ENCODE data around the gene EFCAB11. TPM values are rescaled to one million over a fixed set of nuclear protein-coding genes. Genes with fewer than 3 reads are reported as not detected.

The EFCAB11 gene
- total RNA-seq, 1 donor from 2014 or later: 6.1 TPM

GRCh38 chr14:89865153-89865552, 89.4 kb downstream of the EFCAB11 start:
- DNase-seq: no peak

- no peak for DNase-seq
Measured at GRCh38 chr14:89862856-89863255, 91.7 kb downstream of the EFCAB11 start.

GRCh38 chr14:89861630-89862029, 92.9 kb downstream of the EFCAB11 start:
- no peak for DNase-seq

DNA sequence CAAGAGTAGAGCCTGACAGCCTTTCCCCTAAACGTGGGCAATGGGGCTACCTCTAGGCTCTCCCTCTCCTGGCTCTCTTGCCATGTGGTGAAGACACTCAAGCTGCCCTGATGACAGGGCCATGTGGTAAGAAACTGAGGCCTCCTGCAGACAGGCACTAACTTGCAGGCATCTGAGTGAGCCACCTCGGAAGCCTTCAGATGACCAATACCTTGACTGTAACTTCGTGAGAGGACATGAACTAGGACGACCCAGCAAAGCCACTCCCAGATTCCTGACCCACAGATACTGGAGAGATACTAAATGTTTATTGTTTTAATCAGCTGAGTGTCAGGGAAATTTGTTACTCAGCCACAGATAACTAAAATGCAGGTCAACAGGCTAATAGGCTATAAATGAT, 96.4 kb downstream of the EFCAB11 start:
- DNase-seq: no peak

DNA sequence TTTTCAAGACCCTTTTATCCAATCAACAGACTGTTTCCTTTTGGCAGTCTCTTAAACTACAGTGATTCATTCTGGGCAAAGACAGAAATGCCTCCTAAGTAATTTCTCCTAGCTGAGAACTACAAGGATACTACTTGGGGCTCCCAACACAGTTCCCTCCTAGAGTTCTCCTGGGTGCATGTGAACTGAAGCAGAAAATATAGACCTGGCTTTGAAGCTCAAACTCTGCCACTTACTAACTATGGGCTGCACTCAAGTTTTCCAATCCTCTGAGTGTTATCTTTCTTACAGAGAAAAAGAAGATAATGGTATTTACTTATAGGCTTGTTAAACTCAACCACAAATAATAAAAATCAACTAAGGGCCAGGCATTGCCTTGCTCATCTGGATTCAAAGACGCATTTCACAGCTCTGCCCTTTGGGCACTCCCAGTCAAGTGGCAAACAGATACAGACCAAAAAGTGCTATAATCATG, 97.6 kb downstream of the EFCAB11 start:
- peak; percentile 5 for DNase-seq

DNA sequence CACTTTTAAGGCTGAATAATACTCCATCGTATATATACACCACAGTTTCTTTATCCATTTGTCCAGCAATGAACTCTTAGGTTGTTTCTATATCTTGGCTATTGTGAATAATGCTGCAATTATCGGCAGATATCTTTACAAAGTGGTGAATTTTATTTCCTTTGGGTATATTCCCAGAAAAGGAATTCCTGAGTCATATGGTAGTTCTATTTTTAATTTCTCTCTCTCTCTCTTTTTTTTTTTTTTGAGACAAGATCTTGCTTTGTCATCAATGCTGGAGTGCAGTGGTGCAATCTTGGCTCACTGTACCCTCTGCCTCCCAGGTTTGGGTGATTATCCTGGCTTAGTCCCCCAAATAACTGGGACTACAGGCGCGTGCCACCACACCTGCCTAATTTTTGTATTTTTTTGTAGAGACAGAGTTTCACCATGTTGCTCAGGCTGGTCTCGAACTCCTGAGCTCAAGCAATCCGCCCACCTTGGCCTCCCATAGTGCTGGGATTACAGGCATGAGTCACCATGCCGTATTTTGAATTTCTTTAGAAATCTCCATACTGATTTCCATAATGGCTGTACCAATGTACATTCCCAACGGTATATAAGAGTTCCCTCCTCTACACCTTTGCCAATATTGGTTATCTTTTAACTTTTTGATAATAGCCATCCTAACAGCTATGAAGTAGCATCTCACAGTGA, 98.4 kb downstream of the EFCAB11 start:
- peak; percentile 34 for DNase-seq

- no peak for DNase-seq
Measured at GRCh38 chr14:89853936-89854693, 100.4 kb downstream of the EFCAB11 start.

DNA sequence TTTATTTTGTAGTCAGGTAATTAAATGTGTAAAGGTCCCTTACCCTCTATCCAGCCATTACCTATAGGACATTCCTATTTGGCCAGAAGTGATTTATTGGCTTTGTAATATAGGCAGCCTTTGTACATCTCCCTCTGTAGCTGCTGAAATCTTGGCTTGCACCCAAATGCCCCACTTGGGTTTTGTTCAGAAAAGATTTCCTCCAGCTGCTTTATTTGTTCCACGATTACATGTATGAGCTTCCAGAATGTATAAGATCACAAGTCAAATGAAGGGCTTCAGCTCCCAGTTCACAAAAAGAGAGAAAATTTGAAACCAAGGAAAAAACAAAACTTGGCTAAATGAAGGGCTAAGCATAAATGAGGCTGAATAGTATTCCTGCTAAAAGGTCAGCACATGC, 103.4 kb downstream of the EFCAB11 start:
- peak; percentile 4 for DNase-seq

GRCh38 chr14:89849931-89850330, 104.6 kb downstream of the EFCAB11 start:
- no peak for DNase-seq

GRCh38 chr14:89848165-89848564, 106.4 kb downstream of the EFCAB11 start:
- peak; percentile 2 for DNase-seq

GRCh38 chr14:89845346-89845745, 109.2 kb downstream of the EFCAB11 start:
- DNase-seq: no peak

- DNase-seq: no peak
Measured at GRCh38 chr14:89844508-89844907, 110.0 kb downstream of the EFCAB11 start.

- DNase-seq: no peak
Measured at GRCh38 chr14:89842837-89843236, 111.7 kb downstream of the EFCAB11 start.

GRCh38 chr14:89841851-89842250, 112.7 kb downstream of the EFCAB11 start:
- DNase-seq: no peak

GRCh38 chr14:89836830-89837469, 117.6 kb downstream of the EFCAB11 start:
- DNase-seq: no peak

DNA sequence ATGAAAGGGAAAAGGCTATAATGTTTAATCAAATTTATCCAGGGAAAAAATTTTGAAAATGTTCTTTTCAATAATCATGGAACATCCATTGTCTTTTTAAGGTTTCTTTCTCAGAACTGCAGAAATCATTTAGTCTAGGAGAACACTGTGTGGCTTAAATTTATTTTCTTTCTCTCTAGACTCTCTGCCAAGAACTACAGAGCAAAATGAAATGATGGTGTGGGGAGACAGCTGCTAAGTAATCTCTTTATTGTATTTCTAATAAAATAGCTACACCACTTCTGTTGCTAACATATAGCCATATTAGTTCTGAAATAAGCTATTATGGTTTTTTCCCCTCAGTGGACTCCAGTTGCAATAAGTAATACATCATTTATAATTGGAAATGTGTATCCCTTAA, 120.9 kb downstream of the EFCAB11 start:
- DNase-seq: no peak

DNA sequence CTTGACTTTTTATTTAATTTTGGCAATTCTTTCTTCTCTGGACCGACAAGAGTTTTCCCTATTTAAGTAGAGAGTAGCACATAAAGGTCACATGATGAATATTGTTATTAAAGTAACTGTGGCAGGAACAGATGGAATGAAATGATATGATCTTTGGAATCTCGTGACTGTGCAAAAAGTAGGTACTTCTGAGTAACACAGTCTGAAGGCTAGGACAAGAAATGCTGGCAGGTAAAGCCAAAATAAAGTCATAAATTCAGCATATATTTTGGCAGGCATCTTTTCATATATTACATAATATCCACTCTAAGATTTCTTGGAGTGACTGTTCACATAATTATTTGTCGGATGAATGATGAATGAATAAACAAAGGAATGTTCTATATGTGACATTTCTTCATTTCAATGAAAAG, 121.4 kb downstream of the EFCAB11 start:
- no peak for DNase-seq

DNA sequence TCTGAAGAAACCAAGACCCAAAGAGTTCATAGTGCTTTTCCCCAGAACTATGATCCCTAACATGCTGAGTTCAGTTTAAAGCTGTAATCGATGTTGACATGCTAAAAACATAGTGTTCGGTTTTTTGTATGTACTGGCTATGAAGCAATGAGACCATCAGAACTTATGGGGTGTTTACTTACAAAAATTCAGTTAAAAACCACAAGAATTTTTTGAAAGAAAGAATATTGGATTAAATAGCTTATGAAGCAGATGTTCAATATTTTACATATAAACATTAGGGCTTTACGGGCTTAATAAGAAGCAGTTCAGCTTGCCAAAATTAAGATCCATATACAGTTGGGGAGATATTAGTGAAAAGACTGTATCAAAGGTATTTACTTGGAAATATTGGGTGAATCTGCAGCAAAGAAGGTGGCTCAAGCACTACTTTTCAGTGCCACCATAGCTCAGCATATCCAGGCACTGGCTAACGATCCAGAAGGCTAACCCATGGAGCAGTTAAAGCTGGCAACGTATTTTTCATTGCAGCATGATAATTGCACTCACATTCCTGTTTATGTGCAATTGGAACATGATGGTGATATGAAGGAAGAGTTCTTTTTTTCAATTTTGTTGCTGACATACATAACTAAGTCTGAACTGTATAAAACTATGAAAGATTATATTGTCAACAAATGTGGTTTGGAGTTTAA, 125.9 kb downstream of the EFCAB11 start:
- no peak for DNase-seq

DNA sequence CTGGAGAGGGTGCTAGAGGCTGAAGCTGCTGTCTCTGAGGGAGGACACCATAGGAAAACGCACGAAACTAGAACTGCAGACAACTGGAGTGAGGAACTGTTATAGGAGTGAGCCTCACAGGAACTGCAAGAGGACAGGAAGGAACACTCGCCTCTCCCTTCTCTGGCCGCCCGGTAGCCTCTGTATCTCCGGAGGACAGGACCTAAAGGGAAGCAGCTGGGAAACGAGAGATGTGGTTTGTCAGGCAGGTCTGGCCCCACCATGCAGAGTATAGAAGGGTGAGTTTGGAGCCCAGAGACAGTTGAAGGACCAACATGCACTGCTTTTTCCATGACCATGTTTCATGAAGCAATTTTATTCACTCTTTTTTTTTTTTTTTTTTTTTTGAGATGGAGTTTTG, 127.3 kb downstream of the EFCAB11 start:
- peak; percentile 6 for DNase-seq

GRCh38 chr14:89826596-89826995, 127.9 kb downstream of the EFCAB11 start:
- DNase-seq: no peak

- DNase-seq: no peak
Measured at GRCh38 chr14:89823743-89824142, 130.8 kb downstream of the EFCAB11 start.

DNA sequence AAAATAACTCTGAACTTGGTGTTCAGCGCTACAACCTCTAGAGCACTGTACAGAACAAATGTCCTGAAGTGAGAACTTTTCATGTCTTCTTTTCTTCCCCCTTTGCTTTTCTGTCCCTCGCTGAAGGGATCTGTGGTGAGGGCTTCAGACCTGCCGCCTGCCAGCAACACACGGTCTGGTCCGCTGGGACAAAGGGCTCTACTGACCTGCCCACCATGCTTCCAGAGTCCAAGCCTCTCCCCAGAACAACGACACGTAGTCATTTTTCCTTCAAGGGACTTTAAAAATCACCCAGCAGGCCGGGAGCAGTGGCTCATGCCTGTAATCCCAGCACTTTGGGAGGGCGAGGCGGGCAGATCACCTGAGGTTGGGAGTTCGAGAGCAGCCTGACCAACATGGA, 140.4 kb downstream of the EFCAB11 start:
- DNase-seq: no peak

DNA sequence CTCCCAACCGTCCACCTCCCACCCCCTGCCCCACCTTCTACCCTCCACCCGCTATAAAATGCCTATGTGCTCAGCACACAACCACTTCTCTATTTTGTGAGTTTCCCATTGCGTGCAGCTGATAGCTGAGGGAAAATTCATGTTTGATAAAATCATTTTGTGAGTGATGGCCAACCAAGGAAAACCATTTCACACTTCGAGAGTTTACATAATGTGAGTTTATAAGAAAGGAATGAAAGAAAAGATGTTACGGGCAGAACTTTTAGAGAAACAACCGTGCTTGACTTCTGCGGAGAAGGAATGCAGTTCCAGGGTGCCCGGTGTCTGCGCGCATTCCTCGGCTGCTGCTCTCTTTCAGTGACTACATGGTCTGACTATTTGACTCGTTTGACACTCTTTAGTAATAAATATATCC, 140.9 kb downstream of the EFCAB11 start:
- no peak for DNase-seq

Measured in dermis blood vessel endothelial cell (primary cell).